Neuronal stem cell (in vitro differentiated cells): Measurements from ENCODE around the gene ATP2A1.
A peak's percentile ranks its signal among the peaks of the same experiment; 100 is the strongest.

Source experiments
- DNase-seq: peaks from one replicate; pipeline ENCODE4 v3.0.0-alpha.2; 2013; ENCODE audit warnings: low spot score
- H2AFZ ChIP-seq: one replicate; pipeline ENCODE4 v1.6.1; 2013; ENCODE audit warnings: mild to moderate bottlenecking, low read length, inconsistent platforms
- H2AK5ac ChIP-seq: 2 replicates; pipeline ENCODE4 v1.6.1; 2013; ENCODE audit warnings: low read depth, mild to moderate bottlenecking, inconsistent platforms, low read length, moderate library complexity, mixed read lengths
- H2BK120ac ChIP-seq: 2 replicates; pipeline ENCODE4 v1.6.1; 2013; ENCODE audit warnings: low read depth, mild to moderate bottlenecking, inconsistent platforms, low read length, moderate library complexity, mixed read lengths
- H2BK12ac ChIP-seq: one replicate; pipeline ENCODE4 v1.6.1; 2013; ENCODE audit warnings: low read length, inconsistent platforms
- H2BK15ac ChIP-seq: 2 replicates; pipeline ENCODE4 v1.6.1; 2013; ENCODE audit warnings: mild to moderate bottlenecking, low read length, inconsistent platforms, mixed read lengths
- H2BK5ac ChIP-seq: one replicate; pipeline ENCODE4 v1.6.1; 2013; ENCODE audit warnings: inconsistent platforms, mild to moderate bottlenecking, low read length, moderate library complexity
- H3K14ac ChIP-seq: one replicate; pipeline ENCODE4 v1.6.1; 2013; ENCODE audit warnings: low read length, inconsistent platforms
- H3K18ac ChIP-seq: 2 replicates; pipeline ENCODE4 v1.6.1; 2013; ENCODE audit warnings: low read length, inconsistent platforms
- H3K23ac ChIP-seq: 2 replicates; pipeline ENCODE4 v1.6.1; 2013; ENCODE audit warnings: low read depth, mild to moderate bottlenecking, mixed read lengths, low read length, inconsistent platforms; ENCODE audit not compliant: poor library complexity
- H3K27ac ChIP-seq: replicated peaks from 3 replicates; pipeline ENCODE4 v1.5.1; 2013; ENCODE audit warnings: low read length, inconsistent platforms
- H3K27me3 ChIP-seq, 3 experiments: 2 replicates each; pipeline ENCODE4 v1.6.1; 2013; ENCODE audit warnings: low read length in 3 of 3, mild to moderate bottlenecking in 2 of 3, inconsistent platforms in 1 of 3, low read depth in 1 of 3, mixed read lengths in 1 of 3, moderate library complexity in 1 of 3; ENCODE audit not compliant: control insufficient read depth in 3 of 3, insufficient read depth in 3 of 3
- H3K36me3 ChIP-seq, 2 donors: replicated peaks in 1 of 2; 2 replicates each; pipeline ENCODE4 v1.6.1; 2013; ENCODE audit warnings: low read length in 2 of 2; ENCODE audit not compliant: control insufficient read depth in 2 of 2, insufficient read depth in 2 of 2
- H3K4ac ChIP-seq: 2 replicates; pipeline ENCODE4 v1.6.1; 2013; ENCODE audit warnings: inconsistent platforms, mild to moderate bottlenecking, low read length, moderate library complexity
- H3K4me1 ChIP-seq, 2 donors: 1 replicate in 1 of 2; 2 replicates in 1 of 2; pipeline ENCODE4 v1.6.1; 2013; ENCODE audit warnings: low read length in 2 of 2, low read depth in 1 of 2; ENCODE audit not compliant: control insufficient read depth in 2 of 2, insufficient read depth in 1 of 2
- H3K4me2 ChIP-seq: one replicate; pipeline ENCODE4 v1.6.1; 2013; ENCODE audit warnings: mild to moderate bottlenecking, low read length, inconsistent platforms; ENCODE audit not compliant: insufficient read depth, poor library complexity, severe bottlenecking
- H3K4me3 ChIP-seq, 2 donors: 2 replicates each; pipeline ENCODE4 v1.5.1; 2013; ENCODE audit warnings: low read length in 2 of 2, mild to moderate bottlenecking in 2 of 2, inconsistent platforms in 1 of 2, moderate library complexity in 1 of 2
- H3K79me1 ChIP-seq: one replicate; pipeline ENCODE4 v1.6.1; 2013; ENCODE audit warnings: low read depth, mild to moderate bottlenecking, inconsistent platforms, low read length, moderate library complexity
- H3K9ac ChIP-seq: one replicate; pipeline ENCODE4 v1.6.1; 2013; ENCODE audit warnings: mild to moderate bottlenecking, low read depth, low read length, inconsistent platforms; ENCODE audit not compliant: poor library complexity
- H3K9me3 ChIP-seq, 2 donors: replicated peaks in 1 of 2; 2 replicates each; pipeline versions ENCODE3 to v1.6.1; 2013; ENCODE audit warnings: low read length in 2 of 2, mild to moderate bottlenecking in 2 of 2, inconsistent platforms in 1 of 2, low read depth in 1 of 2, mixed read lengths in 1 of 2, moderate library complexity in 1 of 2; ENCODE audit not compliant: control insufficient read depth in 2 of 2, insufficient read depth in 1 of 2
- H4K8ac ChIP-seq: one replicate; pipeline ENCODE4 v1.6.1; 2013; ENCODE audit warnings: low read depth, mild to moderate bottlenecking, inconsistent platforms, low read length, moderate library complexity
- H4K91ac ChIP-seq: one replicate; pipeline ENCODE4 v1.6.1; 2013; ENCODE audit warnings: low read length, low read depth, mild to moderate bottlenecking, inconsistent platforms; ENCODE audit not compliant: poor library complexity
- WGBS, 2 donors: extraction: QIAGEN DNeasy Blood & Tissue Kit; methylation state at CpG; one replicate each; pipeline ENCODE4 v1.1.7; 2013; ENCODE audit warnings: missing lambda C conversion rate in 2 of 2, mixed read lengths in 1 of 2; ENCODE audit not compliant: insufficient read length in 2 of 2, insufficient replicate concordance in 1 of 2; ENCODE audit errors: extremely low coverage in 2 of 2; 5-methylcytosine and 5-hydroxymethylcytosine counted together

ATP2A1 gene

GRCh38 chr16:28859326-28859725 lies 19.0 kb upstream of the ATP2A1 start:
- H3K18ac ChIP-seq = no peak overlapping the region
- H3K14ac ChIP-seq = no peak overlapping the region
- no peak overlapping the region for H3K23ac ChIP-seq
- H2AK5ac ChIP-seq = no peak overlapping the region
- no peak overlapping the region for H2BK12ac ChIP-seq
- WGBS, 2 donors = no CpG with 5 or more reads among the region's 4 CpGs
- no peak overlapping the region for H2BK120ac ChIP-seq
- no peak overlapping the region for H3K27ac ChIP-seq
- peaks cover 4% of the 10 kb centered on the region for H3K79me1 ChIP-seq
- no peak overlapping the region for H3K4ac ChIP-seq
- H2BK15ac ChIP-seq = no peak overlapping the region
- no peaks in the 10 kb centered on the region for H3K9me3 ChIP-seq
- H3K4me3 ChIP-seq = no peak overlapping the region
- DNase-seq = no peak
- no peaks in the 10 kb centered on the region for H3K36me3 ChIP-seq
- H4K91ac ChIP-seq = no peak overlapping the region
- H2BK5ac ChIP-seq = no peak overlapping the region
- H3K9ac ChIP-seq = no peak overlapping the region
- H3K27me3 ChIP-seq = no peaks in the 10 kb centered on the region
- peaks cover 1% of the 10 kb centered on the region in 2 donors for H3K4me1 ChIP-seq
- H2AFZ ChIP-seq = no peak overlapping the region
- no peak overlapping the region for H4K8ac ChIP-seq
- H3K4me2 ChIP-seq = no peak overlapping the region

GRCh38 chr16:28863929-28864793 lies 14.1 kb upstream of the ATP2A1 start:
- no peak overlapping the region for H3K27ac ChIP-seq
- peak overlapping the region; percentile 100 for H2AFZ ChIP-seq
- H3K14ac ChIP-seq = peak overlapping the region; percentile 57
- no peak overlapping the region for H4K8ac ChIP-seq
- H4K91ac ChIP-seq = no peak overlapping the region
- peak overlapping the region; percentile 76 for H3K4me2 ChIP-seq
- H2BK120ac ChIP-seq = no peak overlapping the region
- H2AK5ac ChIP-seq = peak overlapping the region; percentile 0
- H2BK15ac ChIP-seq = no peak overlapping the region
- H3K4me1 ChIP-seq = peaks cover 6 to 12% of the 10 kb centered on the region in 2 donors
- no CpG with 5 or more reads among the region's 42 CpGs for WGBS, 2 donors
- H3K9me3 ChIP-seq = no peaks in the 10 kb centered on the region
- no peak for DNase-seq
- peak overlapping the region; percentile 93 for H3K9ac ChIP-seq
- peak overlapping the region; percentile 94 to 99 for H3K4me3 ChIP-seq
- H3K23ac ChIP-seq = peak overlapping the region; percentile 98
- H2BK12ac ChIP-seq = no peak overlapping the region
- H3K36me3 ChIP-seq = peaks cover 13 to 30% of the 10 kb centered on the region in 2 donors
- H3K18ac ChIP-seq = peak overlapping the region; percentile 90
- peak overlapping the region; percentile 7 for H2BK5ac ChIP-seq
- no peak overlapping the region for H3K4ac ChIP-seq
- peaks cover 21% of the 10 kb centered on the region for H3K79me1 ChIP-seq
- H3K27me3 ChIP-seq = no peaks in the 10 kb centered on the region

- H2AFZ ChIP-seq = no peak overlapping the region
- H3K79me1 ChIP-seq = peaks cover 21% of the 10 kb centered on the region
- peak overlapping the region in 1 of 2 donors; percentile 99 for H3K4me3 ChIP-seq
- no peak overlapping the region for H2BK5ac ChIP-seq
- H2BK15ac ChIP-seq = no peak overlapping the region
- H4K8ac ChIP-seq = no peak overlapping the region
- WGBS, 2 donors = no CpG with 5 or more reads among the region's 12 CpGs
- H3K14ac ChIP-seq = no peak overlapping the region
- H4K91ac ChIP-seq = no peak overlapping the region
- no peak overlapping the region for H2BK120ac ChIP-seq
- peaks cover 6 to 12% of the 10 kb centered on the region in 2 donors for H3K4me1 ChIP-seq
- H3K9ac ChIP-seq = no peak overlapping the region
- no peak overlapping the region for H3K4me2 ChIP-seq
- no peak overlapping the region for H3K4ac ChIP-seq
- no peak overlapping the region for H3K18ac ChIP-seq
- no peak for DNase-seq
- H2BK12ac ChIP-seq = no peak overlapping the region
- no peak overlapping the region for H3K27ac ChIP-seq
- H3K36me3 ChIP-seq = peaks cover 23 to 40% of the 10 kb centered on the region in 2 donors
- no peaks in the 10 kb centered on the region for H3K27me3 ChIP-seq
- no peak overlapping the region for H3K23ac ChIP-seq
- H3K9me3 ChIP-seq = peaks cover 0 to 2% of the 10 kb centered on the region in 2 donors
- H2AK5ac ChIP-seq = no peak overlapping the region
These were observed 13.1 kb upstream of the ATP2A1 start for GRCh38 chr16:28865001-28865688.
